B cell (primary cell): Measurements from ENCODE around the gene CERS2. TPM values are rescaled to one million over a fixed set of nuclear protein-coding genes. Genes with fewer than 3 reads are reported as not detected.

ENCODE experiments used
- ATAC-seq: fragments of 200-7000 bp; cut with Tn5 transposase; one replicate; pipeline ENCODE4 v1.10.0; 2021; ENCODE audit warnings: low read depth, mild to moderate bottlenecking, moderate number of reproducible peaks, moderate library complexity
- CTCF ChIA-PET: fragments of 350-600 bp; sonication (Branson Sonifier 250); formaldehyde crosslinking; loops from one replicate; lab custom pipeline; 2021; ENCODE audit warnings: antibody characterized with exemption, inconsistent platforms; lab: Charles Lee
- POLR2A ChIA-PET: fragments of 350-600 bp; sonication (Branson Sonifier 250); formaldehyde crosslinking; loops from one replicate; lab custom pipeline; 2021; ENCODE audit warnings: antibody characterized with exemption; lab: Charles Lee
- DNase-seq: peaks from one replicate; pipeline ENCODE4 v3.0.0; 2013
- H2AFZ ChIP-seq: 2 replicates; pipeline ENCODE4 v1.6.1; 2012; ENCODE audit warnings: mild to moderate bottlenecking, low read depth, low read length; ENCODE audit not compliant: insufficient read depth, poor library complexity, severe bottlenecking
- H3K27ac ChIP-seq, 2 donors: 1 replicate in 1 of 2; 2 replicates in 1 of 2; pipeline ENCODE4 v1.5.1; 2012 to 2013; ENCODE audit warnings: low read length in 2 of 2, mild to moderate bottlenecking in 2 of 2, moderate library complexity in 1 of 2
- H3K27me3 ChIP-seq, 4 experiments: fragments of 200-600 bp in 1 of 4; sonication (generic) in 1 of 4; replicated peaks in 1 of 4; 1 replicate in 2 of 4; 2 replicates in 2 of 4; pipeline versions ENCODE4 v1.6.1 to v1.7.0; 2013 to 2016; ENCODE audit warnings: low read length in 3 of 4, mild to moderate bottlenecking in 2 of 4, mixed read lengths in 1 of 4, moderate library complexity in 1 of 4; ENCODE audit not compliant: insufficient read depth in 4 of 4, control insufficient read depth in 3 of 4; ENCODE audit errors: control extremely low read depth in 1 of 4
- H3K36me3 ChIP-seq, 2 experiments: replicated peaks in 1 of 2; 1 replicate in 1 of 2; 2 replicates in 1 of 2; pipeline versions ENCODE4 v1.6.1 to v1.7.1; 2013; ENCODE audit warnings: low read length in 1 of 2; ENCODE audit not compliant: insufficient read depth in 2 of 2, control insufficient read depth in 1 of 2; ENCODE audit errors: control extremely low read depth in 1 of 2, extremely low read depth in 1 of 2
- H3K4me1 ChIP-seq, 2 donors: fragments of 200-600 bp in 1 of 2; sonication (generic) in 1 of 2; 1 replicate in 1 of 2; 2 replicates in 1 of 2; pipeline versions ENCODE4 v1.5.1 to v1.6.1; 2013 to 2017; ENCODE audit warnings: low read length in 2 of 2; ENCODE audit not compliant: control insufficient read depth in 2 of 2, insufficient read depth in 2 of 2
- H3K4me2 ChIP-seq: replicated peaks from 2 replicates; pipeline ENCODE3; 2012; ENCODE audit warnings: mild to moderate bottlenecking, low read depth, low read length; ENCODE audit not compliant: poor library complexity, severe bottlenecking
- H3K4me3 ChIP-seq, 5 experiments: fragments of 200-600 bp in 1 of 5; sonication (generic) in 1 of 5; 1 replicate in 3 of 5; 2 replicates in 2 of 5; pipeline versions ENCODE4 v1.5.1 to v1.7.0; 2011 to 2016; ENCODE audit warnings: low read length in 4 of 5, mild to moderate bottlenecking in 4 of 5, low read depth in 2 of 5, control low read depth in 1 of 5, moderate library complexity in 1 of 5; ENCODE audit not compliant: insufficient read depth in 1 of 5; ENCODE audit errors: control extremely low read depth in 1 of 5, extremely low read depth in 1 of 5
- H3K79me2 ChIP-seq: fragments of 200-600 bp; sonication (generic); one replicate; pipeline ENCODE4 v1.6.0; 2016; ENCODE audit warnings: low read length; ENCODE audit not compliant: control insufficient read depth, insufficient read depth
- H3K9ac ChIP-seq: fragments of 200-600 bp; sonication (generic); 2 replicates; pipeline ENCODE4 v1.6.1; 2017; ENCODE audit warnings: mild to moderate bottlenecking, low read length, moderate library complexity
- H3K9me3 ChIP-seq, 3 donors: one replicate each; pipeline versions ENCODE4 v1.6.1 to v1.7.1; 2013; ENCODE audit warnings: low read length in 2 of 3; ENCODE audit not compliant: control insufficient read depth in 2 of 3, insufficient read depth in 1 of 3; ENCODE audit errors: control extremely low read depth in 1 of 3
- H4K20me1 ChIP-seq: 2 replicates; pipeline ENCODE4 v1.6.0; 2012; ENCODE audit warnings: mild to moderate bottlenecking, low read length; ENCODE audit not compliant: insufficient read depth, control insufficient read depth, poor library complexity, severe bottlenecking
- H3K27ac Mint-ChIP-seq: one replicate; pipeline ENCODE4 v1.8.0; 2021; ENCODE audit warnings: mixed read lengths
- H3K27me3 Mint-ChIP-seq: one replicate; pipeline ENCODE4 v1.8.0; 2021; ENCODE audit warnings: mixed read lengths
- H3K4me1 Mint-ChIP-seq: one replicate; pipeline ENCODE4 v1.8.0; 2021; ENCODE audit warnings: mixed read lengths
- H3K4me3 Mint-ChIP-seq: one replicate; pipeline ENCODE4 v1.8.0; 2021; ENCODE audit warnings: mixed read lengths
- H3K9me3 Mint-ChIP-seq: one replicate; pipeline ENCODE4 v1.8.0; 2022; ENCODE audit warnings: mixed read lengths; ENCODE audit not compliant: insufficient read depth
- CTCF ChIP-seq: fragments of 200-600 bp; IDR thresholded peaks from one replicate; pipeline ENCODE4 v1.8.0; 2022; ENCODE audit warnings: antibody characterized with exemption, mild to moderate bottlenecking
- EZH2 ChIP-seq: IDR thresholded peaks from 2 replicates; pipeline ENCODE4 v1.6.1; 2012; ENCODE audit warnings: borderline replicate concordance, low read depth, mild to moderate bottlenecking, moderate library complexity, low read length; ENCODE audit not compliant: insufficient read depth, poor library complexity, severe bottlenecking
- WGBS: methylation state at CpG from one replicate; pipeline ENCODE4 v1.1.5; 2013; ENCODE audit warnings: missing lambda C conversion rate; ENCODE audit not compliant: insufficient coverage; 5-methylcytosine and 5-hydroxymethylcytosine counted together
- intact Hi-C: fragments of 100-400 bp; cut with micrococcal nuclease; formaldehyde crosslinking; loops from one replicate; pipeline ENCODE4 v1.10.0; 2022
- polyA plus RNA-seq: library from polyadenylated mRNA; depleted of rRNA; stranded (reverse); fragments of >200 nt; gene quantifications from 2 replicates; pipeline ENCODE4 v1.2.3, GENCODE V29; 2012
- total RNA-seq, 2 donors: library from RNA; stranded (reverse); fragments of 120-200 nt in 1 of 2; gene quantifications; 1 replicate in 1 of 2; 2 replicates in 1 of 2; pipeline versions ENCODE4 v1.2.3 to v1.2.4, GENCODE V29; 2013 to 2022

Gene CERS2
- total and polyA plus RNA-seq, 2 donors (not counting 1 experiment from before 2014, with no cell fraction given) = 68.4 to 130 TPM

- Histone ChIP-seq H3K27me3 (no peaks in the 10 kb centered on the region), H2AFZ (no peak overlapping the region), H3K9ac (no peak overlapping the region), H3K4me3 (no peak overlapping the region), H3K4me1 (peaks cover 2 to 7% of the 10 kb centered on the region in 2 donors), H4K20me1 (no peaks in the 10 kb centered on the region), H3K36me3 (peaks cover 3 to 15% of the 10 kb centered on the region in 2 experiments), H3K4me2 (no peak overlapping the region), H3K9me3 (no peaks in the 10 kb centered on the region), H3K79me2 (no peaks in the 10 kb centered on the region), H3K27ac (no peak overlapping the region)
- Mint-ChIP-seq H3K27me3 (no peaks in the 10 kb centered on the region), H3K4me1 (peaks cover 11% of the 10 kb centered on the region), H3K27ac (no peak overlapping the region), H3K4me3 (no peak overlapping the region), H3K9me3 (no peaks in the 10 kb centered on the region)
- ChIA-PET CTCF (interaction anchor here (1.0 to 5.3 kb wide), 4 partner anchors 8 to 743 kb away, joined by 3 to 63 read pairs (median 19); partner anchors contain the start of genes ANXA9 and MINDY1), POLR2A (no interaction called here)
- ATAC-seq = no peak
- intact Hi-C loops = loop anchor here (5.0 to 10.0 kb wide), 2 partner anchors 536 to 743 kb away; partner anchors contain the start of gene CA14
- no peak for DNase-seq
- WGBS = 91% methylated on average over 4 of the region's 5 CpGs
- TF ChIP-seq CTCF = no peak
- TF ChIP-seq EZH2 = no peak
These were observed 23.3 kb upstream of the CERS2 start for GRCh38 chr1:150997949-150998348.

- Mint-ChIP-seq H3K4me3 (no peak overlapping the region), H3K4me1 (peaks cover 6% of the 10 kb centered on the region), H3K9me3 (no peaks in the 10 kb centered on the region), H3K27me3 (no peaks in the 10 kb centered on the region), H3K27ac (no peak overlapping the region)
- Histone ChIP-seq H3K27ac (no peak overlapping the region), H3K4me3 (no peak overlapping the region), H4K20me1 (no peaks in the 10 kb centered on the region), H3K4me1 (peaks cover 0 to 3% of the 10 kb centered on the region in 2 donors), H3K79me2 (no peaks in the 10 kb centered on the region), H3K4me2 (no peak overlapping the region), H3K9me3 (no peaks in the 10 kb centered on the region), H3K27me3 (no peaks in the 10 kb centered on the region), H3K36me3 (peaks cover 3 to 15% of the 10 kb centered on the region in 2 experiments), H3K9ac (no peak overlapping the region), H2AFZ (no peak overlapping the region)
- ChIA-PET POLR2A (interaction anchor here (1.1 kb wide), 1 partner anchor 9 kb away, joined by 3 read pairs; the partner anchor contains the start of gene MINDY1), CTCF (interaction anchor here (1.0 to 5.3 kb wide), 8 partner anchors 9 to 742 kb away, joined by 3 to 63 read pairs (median 4); partner anchors contain the start of genes ANXA9, GOLPH3L and MINDY1)
- ATAC-seq (no peak), DNase-seq (no peak)
- intact Hi-C loops = loop anchor here (5.0 to 10.0 kb wide), 2 partner anchors 535 to 742 kb away; partner anchors contain the start of gene CA14
- 96% methylated on average over 17 of the region's 20 CpGs for WGBS
- no peak for TF ChIP-seq CTCF
- no peak for TF ChIP-seq EZH2
These were observed 22.7 kb upstream of the CERS2 start for GRCh38 chr1:150997126-150997872.
